Endothelial cell of coronary artery (primary cell): Measurements from ENCODE around the gene CAD. TPM values are rescaled to one million over a fixed set of nuclear protein-coding genes. Genes with fewer than 3 reads are reported as not detected.

Experiments used
- total RNA-seq: library from RNA; depleted of rRNA; stranded (reverse); fragments of >200 nt; gene quantifications from 2 replicates; pipeline ENCODE4 v1.2.3, GENCODE V29; 2014

CAD gene
- 46.6 and 50.3 TPM in 2 replicates for total RNA-seq

GRCh38 chr2:27217173-27218121, at the start of gene CAD:
Gene CAD (plus strand): TSS chr2:27217369. CDS start chr2:27217552, 183 bp downstream.

GRCh38 chr2:27211943-27212625, 5.1 kb upstream of the CAD start, which contains the start of the genes ATRAID and SLC5A6:
Gene ATRAID (plus strand): TSS chr2:27212041. CDS start chr2:27212369, 328 bp downstream.
Gene SLC5A6 (minus strand): TSS chr2:27212268. CDS start chr2:27207650, 4,618 bp downstream.

GRCh38 chr2:27262379-27263286, 45.5 kb downstream of the CAD start, which contains the start of gene SLC30A3:
Gene SLC30A3 (minus strand): TSS chr2:27263047. CDS start chr2:27262906, 141 bp downstream.

GRCh38 chr2:27275211-27276150, 58.3 kb downstream of the CAD start, which contains the start of gene DNAJC5G:
Gene DNAJC5G (plus strand): TSS chr2:27275433. CDS start chr2:27276729, 1,296 bp downstream.

GRCh38 chr2:27281855-27282559, 64.8 kb downstream of the CAD start, which contains the start of gene TRIM54:
Gene TRIM54 (plus strand): TSS chr2:27282429. CDS start chr2:27282732, 303 bp downstream.

Other genes with a start within 250 kb of the CAD start
- 0.90 and 1.5 TPM in 2 replicates for gene MAPRE3, start 246.7 kb upstream of the CAD start, total RNA-seq
- gene TMEM214, start 184.4 kb upstream of the CAD start, total RNA-seq = 18.4 and 27.4 TPM in 2 replicates
- 12.3 and 17.1 TPM in 2 replicates for gene AGBL5, start 165.7 kb upstream of the CAD start, total RNA-seq
- 410 and 546 TPM in 2 replicates for gene OST4, start 145.7 kb upstream of the CAD start, total RNA-seq
- 0.90 and 11.1 TPM in 2 replicates for gene EMILIN1, start 138.8 kb upstream of the CAD start, total RNA-seq
- 1.2 and 2.0 TPM in 2 replicates for gene KHK, start 130.6 kb upstream of the CAD start, total RNA-seq
- gene CGREF1, start 98.2 kb upstream of the CAD start, total RNA-seq = 1.2 and 4.3 TPM in 2 replicates
- under 0.01 TPM in 1 of 2 replicates, not detected in the other for gene ABHD1, start 93.6 kb upstream of the CAD start, total RNA-seq
- 44.8 and 50.9 TPM in 2 replicates for gene PREB, start 82.7 kb upstream of the CAD start, total RNA-seq
- not detected in 2 replicates for gene PRR30, start 78.0 kb upstream of the CAD start, total RNA-seq
- not detected in 2 replicates for gene TCF23, start 68.4 kb upstream of the CAD start, total RNA-seq
- gene ATRAID, start 5.3 kb upstream of the CAD start, total RNA-seq = 94.9 and 128 TPM in 2 replicates
- gene SLC5A6, start 5.1 kb upstream of the CAD start, total RNA-seq = 19.7 and 27.9 TPM in 2 replicates
- gene SLC30A3, start 45.7 kb downstream of the CAD start, total RNA-seq = not detected in 2 replicates
- not detected in 2 replicates for gene DNAJC5G, start 58.1 kb downstream of the CAD start, total RNA-seq
- gene TRIM54, start 65.1 kb downstream of the CAD start, total RNA-seq = not detected in 2 replicates
- 0.09 and 0.19 TPM in 2 replicates for gene UCN, start 91.1 kb downstream of the CAD start, total RNA-seq
- gene MPV17, start 105.7 kb downstream of the CAD start, total RNA-seq = 28.9 and 40.7 TPM in 2 replicates
- gene GTF3C2, start 139.4 kb downstream of the CAD start, total RNA-seq = 23.6 and 23.8 TPM in 2 replicates
- 38.6 and 38.8 TPM in 2 replicates for gene EIF2B4, start 153.0 kb downstream of the CAD start, total RNA-seq
- 106 and 114 TPM in 2 replicates for gene SNX17, start 153.2 kb downstream of the CAD start, total RNA-seq
- 6.2 and 7.6 TPM in 2 replicates for gene ZNF513, start 163.4 kb downstream of the CAD start, total RNA-seq
- 139 and 157 TPM in 2 replicates for gene PPM1G, start 192.2 kb downstream of the CAD start, total RNA-seq
- 107 and 112 TPM in 2 replicates for gene NRBP1, start 211.3 kb downstream of the CAD start, total RNA-seq
- gene KRTCAP3, start 225.0 kb downstream of the CAD start, total RNA-seq = not detected in 2 replicates